Activated CD8-positive, alpha-beta memory T cell treated with anti-CD3 and anti-CD28 coated beads, Interleukin-2, amount 50 U/mL, for 1 hour (primary cell): Measurements from ENCODE around the gene RBM47.
"Not testable (repeated sequence)": the region's sequence is repeated elsewhere in the genome, so short reads cannot be mapped to it uniquely, and the experiment has no call there.

Experiments used
- DNase-seq: peaks from one replicate; pipeline ENCODE4 v3.0.0-alpha.2; 2020; ENCODE audit errors: extremely low read depth

RBM47 gene

GRCh38 chr4:40629401-40630334 lies at the start of gene RBM47:
RBM47 (minus strand) TSS chr4:40629864; CDS start chr4:40438893, 190,971 bp downstream.
- no peak for DNase-seq

- no peak for DNase-seq
These were observed 48.8 kb upstream of the RBM47 start for GRCh38 chr4:40678421-40678820.

- DNase-seq, result no peak
These were observed 45.5 kb upstream of the RBM47 start for GRCh38 chr4:40675166-40675565.

- DNase-seq, result no peak
These were observed 43.2 kb upstream of the RBM47 start for GRCh38 chr4:40672528-40673522.

- no peak for DNase-seq
These were observed 39.8 kb upstream of the RBM47 start for GRCh38 chr4:40669504-40669903.

GRCh38 chr4:40665842-40666241 lies 36.2 kb upstream of the RBM47 start:
- no peak for DNase-seq

GRCh38 chr4:40662962-40663604 lies 33.4 kb upstream of the RBM47 start:
- no peak for DNase-seq

GRCh38 chr4:40661803-40662202 lies 32.1 kb upstream of the RBM47 start:
- no peak for DNase-seq

- DNase-seq, result no peak
These were observed 26.7 kb upstream of the RBM47 start for GRCh38 chr4:40656201-40656863.

GRCh38 chr4:40651280-40651679 lies 21.6 kb upstream of the RBM47 start:
- no peak for DNase-seq

GRCh38 chr4:40649321-40649720 lies 19.7 kb upstream of the RBM47 start:
- DNase-seq, result no peak

GRCh38 chr4:40648742-40649281 lies 19.1 kb upstream of the RBM47 start:
- DNase-seq, result no peak

GRCh38 chr4:40648131-40648530 lies 18.5 kb upstream of the RBM47 start:
- DNase-seq, result no peak

GRCh38 chr4:40645586-40645985 lies 15.9 kb upstream of the RBM47 start:
- DNase-seq, result no peak

- no peak for DNase-seq
These were observed 2.4 kb upstream of the RBM47 start for GRCh38 chr4:40632080-40632479.

GRCh38 chr4:40630335-40631021 lies 814 bp upstream of the RBM47 start:
- no peak for DNase-seq

GRCh38 chr4:40628888-40629287 lies 776 bp downstream of the RBM47 start:
- DNase-seq, result no peak

- DNase-seq, result not testable (repeated sequence)
These were observed 1.3 kb downstream of the RBM47 start for GRCh38 chr4:40628407-40628806.

GRCh38 chr4:40627540-40627939 lies 2.1 kb downstream of the RBM47 start:
- DNase-seq, result no peak
